Testis (tissue), 2 donors: Measurements from ENCODE around the gene ZNF683.

Experiments used
- CTCF ChIP-seq, 3 experiments: fragments of 450-650 bp in 2 of 3; fragments of 200-600 bp in 1 of 3; sonication (generic) in 1 of 3; IDR thresholded peaks; one replicate each; pipeline ENCODE4 v1.5.1; 2016 to 2019; ENCODE audit warnings: antibody characterized with exemption in 3 of 3, mild to moderate bottlenecking in 2 of 3, moderate library complexity in 1 of 3
- POLR2A ChIP-seq: fragments of 450-650 bp; IDR thresholded peaks from one replicate; pipeline ENCODE4 v1.6.1; 2017; ENCODE audit warnings: antibody characterized with exemption, mild to moderate bottlenecking, moderate library complexity

GRCh38 chr1:26372039-26372438, 511 bp downstream of the ZNF683 start:
- TF ChIP-seq CTCF (IDR thresholded peaks at IDR 0.05) (no peak), POLR2A (no peak)
